22Rv1 (cell line): ENCODE measurements around the gene PRCP.

Experiments used
- CTCF ChIP-seq: fragments of 450-650 bp; IDR thresholded peaks from 2 replicates; pipeline ENCODE4 v1.5.1; 2017; ENCODE audit warnings: mild to moderate bottlenecking
- ZFX ChIP-seq: fragments of 450-650 bp; IDR thresholded peaks from 2 replicates; pipeline ENCODE4 v1.6.1; 2017; ENCODE audit warnings: antibody characterized with exemption, borderline replicate concordance

- no peak for TF ChIP-seq ZFX
- no peak for TF ChIP-seq CTCF
Measured at GRCh38 chr11:82942376-82942775, 42.1 kb upstream of the PRCP start.
